ENCODE measurements around the gene PEX1.
"Not testable (repeated sequence)": the region's sequence is repeated elsewhere in the genome, so short reads cannot be mapped to it uniquely, and the experiment has no call there.

The PEX1 gene

DNA sequence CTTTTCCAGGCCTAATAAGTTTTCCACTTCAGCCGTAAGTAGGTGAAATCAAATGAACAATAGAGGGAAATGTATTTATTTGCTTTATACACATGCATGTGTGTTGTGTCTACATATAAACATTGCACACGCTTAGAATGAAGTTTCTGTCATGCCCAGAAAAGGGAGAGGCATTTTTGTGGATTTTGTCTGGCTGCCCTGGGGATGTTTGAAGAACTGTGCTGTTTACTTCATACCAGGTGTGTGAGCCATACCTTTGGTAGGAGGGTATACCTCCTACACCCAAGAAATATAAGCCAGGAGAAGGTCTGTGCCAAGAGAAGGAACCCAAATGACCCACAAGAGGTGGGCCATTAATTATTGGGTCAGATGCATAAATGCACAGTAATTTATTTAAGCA, 68.2 kb downstream of the PEX1 start:
- DNase-seq = no peak

DNA sequence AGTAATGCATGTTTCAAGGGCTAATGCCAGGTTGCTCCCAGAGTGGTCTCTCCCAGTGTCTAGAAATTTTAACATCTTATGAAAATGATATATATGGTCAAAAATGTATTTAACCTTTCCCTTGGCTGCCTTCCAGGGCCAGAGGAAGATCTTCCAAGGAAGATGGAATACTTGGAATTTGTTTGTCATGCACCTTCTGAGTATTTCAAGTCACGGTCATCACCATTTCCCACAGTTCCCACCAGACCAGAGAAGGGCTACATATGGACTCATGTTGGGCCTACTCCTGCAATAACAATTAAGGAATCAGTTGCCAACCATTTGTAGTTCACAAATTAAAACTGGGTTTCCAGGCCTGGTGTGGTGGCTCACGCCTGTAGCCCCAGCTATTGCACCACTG, 72.1 kb downstream of the PEX1 start:
- no peak for DNase-seq

DNA sequence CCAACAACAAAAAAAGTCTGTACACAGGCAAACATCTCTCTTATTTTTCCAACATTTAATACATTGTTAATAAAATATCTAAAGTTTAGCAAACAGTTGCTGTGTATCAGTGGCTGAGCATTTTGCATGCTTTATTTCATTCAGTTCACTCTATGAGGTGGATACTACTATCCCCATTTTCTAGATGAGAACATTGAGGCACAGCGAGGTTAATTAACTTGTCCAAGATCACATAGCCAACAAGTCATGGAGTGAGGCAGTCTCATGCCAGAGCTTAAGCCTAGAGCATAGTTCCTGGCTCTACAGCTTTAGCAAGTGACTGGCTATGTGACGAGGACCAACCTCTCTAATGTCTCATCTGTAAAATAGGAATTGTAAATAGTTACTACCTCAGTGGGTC, 76.7 kb downstream of the PEX1 start:
- no peak for DNase-seq

DNA sequence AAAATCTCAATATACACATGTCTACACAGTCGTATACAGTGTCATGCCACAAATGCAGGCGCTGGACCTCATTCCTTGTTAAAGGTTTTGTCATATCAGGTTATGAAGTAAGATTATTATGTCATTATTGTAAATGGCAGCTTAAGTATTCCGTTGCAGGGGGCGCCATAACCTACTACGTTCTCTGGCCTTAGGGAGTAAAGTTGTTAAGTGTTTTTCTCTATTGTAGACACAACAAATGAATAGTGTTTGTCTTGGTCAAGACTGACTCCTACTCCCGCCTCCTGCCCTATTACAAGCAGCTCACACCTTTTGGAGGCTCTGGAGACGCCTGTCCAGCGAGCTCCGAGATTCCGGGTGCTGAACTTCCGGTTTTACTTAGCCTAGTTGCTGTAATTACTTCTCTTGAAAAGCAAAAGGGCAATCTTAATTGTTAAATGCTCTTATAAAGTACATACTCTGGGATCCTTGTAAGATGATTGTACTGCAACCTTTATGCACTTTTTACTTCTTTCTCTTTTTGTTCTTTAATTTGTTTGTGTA, 80.0 kb downstream of the PEX1 start:
- peak; percentile 69 for DNase-seq

GRCh38 chr7:92447345-92448204, 80.7 kb downstream of the PEX1 start, which contains the start of gene GATAD1:
GATAD1 (plus strand) TSS chr7:92447482; CDS start chr7:92447730, 248 bp downstream.
- DNase-seq = peak; percentile 84

- no peak for DNase-seq
These were observed 81.4 kb downstream of the PEX1 start for GRCh38 chr7:92446869-92447344.

DNA sequence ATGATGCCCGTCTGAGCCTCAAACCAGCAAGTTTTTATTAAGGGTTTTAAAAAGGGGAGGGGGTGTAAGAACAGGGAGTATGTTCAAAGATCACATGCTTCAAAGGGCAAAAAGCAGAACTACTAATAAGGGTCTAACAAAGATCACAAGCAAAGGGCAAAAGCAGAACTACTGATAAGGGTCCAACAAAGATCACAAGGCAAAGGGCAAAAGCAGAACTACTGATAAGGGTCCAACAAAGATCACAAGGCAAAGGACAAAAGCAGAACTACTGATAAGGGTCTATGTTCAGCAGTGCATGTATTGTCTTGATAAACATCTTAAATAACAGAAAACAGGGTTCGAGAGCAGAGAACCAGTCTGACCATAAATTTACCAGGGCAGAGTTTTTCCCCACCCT, 85.6 kb downstream of the PEX1 start:
- not testable (repeated sequence) for DNase-seq

DNA sequence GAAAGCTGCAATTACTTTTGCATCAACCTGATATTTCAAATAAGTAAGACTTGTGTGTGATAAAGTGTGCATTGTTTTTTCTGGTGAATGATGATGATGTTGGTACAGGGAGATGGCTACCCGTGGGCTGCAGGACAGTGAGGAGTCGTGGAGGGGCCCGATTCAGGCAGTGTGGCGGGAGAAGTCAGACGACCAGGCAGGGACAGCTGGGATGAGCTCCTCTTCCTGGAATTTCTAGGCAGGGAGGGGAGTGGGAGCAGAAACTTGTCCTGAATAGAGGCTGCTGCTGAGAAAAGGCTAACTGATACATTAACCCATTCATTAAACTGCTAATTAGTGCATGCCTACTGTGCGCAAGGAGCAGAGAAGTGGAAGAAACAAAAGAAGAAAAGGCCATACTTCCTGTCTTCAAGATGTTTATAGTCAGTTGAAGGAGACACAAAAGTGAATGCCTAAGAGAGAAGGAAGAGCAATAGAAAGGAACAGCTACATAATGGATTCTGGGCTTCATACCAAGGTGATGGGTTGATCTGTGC, 90.3 kb downstream of the PEX1 start:
- no peak for DNase-seq
